SK-N-MC (cell line): ENCODE measurements around the gene NEGR1.

Experiments used
- DNase-seq: peaks from one replicate; pipeline ENCODE4 v3.0.0-alpha.2; 2011; ENCODE audit warnings: low read depth, low spot score
- H3K27ac ChIP-seq: fragments of 200-600 bp; sonication (generic); 2 replicates; pipeline ENCODE4 v1.5.1; 2016; ENCODE audit warnings: mixed run types
- H3K36me3 ChIP-seq: fragments of 200-600 bp; sonication (generic); 2 replicates; pipeline ENCODE4 v1.6.1; 2017; ENCODE audit warnings: antibody characterized with exemption, low read length, mixed read lengths; ENCODE audit not compliant: insufficient read depth
- H3K4me3 ChIP-seq: fragments of 200-600 bp; sonication (generic); 2 replicates; pipeline ENCODE4 v1.5.1; 2016
- H3K9ac ChIP-seq: fragments of 200-600 bp; sonication (generic); 2 replicates; pipeline ENCODE4 v1.8.0; 2017; ENCODE audit warnings: mixed run types, mixed read lengths; ENCODE audit not compliant: insufficient read length
- H3K9me3 ChIP-seq: fragments of 200-600 bp; sonication (generic); 2 replicates; pipeline ENCODE4 v1.6.1; 2017; ENCODE audit warnings: low read depth, mild to moderate bottlenecking, antibody characterized with exemption, low read length, moderate library complexity, mixed read lengths
- EZH2 ChIP-seq: fragments of 200-600 bp; sonication (generic); IDR thresholded peaks from one replicate; pipeline ENCODE4 v1.6.1; 2017; ENCODE audit warnings: antibody characterized with exemption
- FOXP2 ChIP-seq: optimal IDR thresholded peaks from 2 replicates; pipeline ENCODE3; 2011; ENCODE audit warnings: mild to moderate bottlenecking, moderate library complexity; ENCODE audit not compliant: insufficient read depth; ENCODE audit errors: extremely low read length, control extremely low read depth
- POLR2AphosphoS5 ChIP-seq: IDR thresholded peaks from 2 replicates; pipeline ENCODE4 v1.6.1; 2012; ENCODE audit warnings: mild to moderate bottlenecking, low read depth, low read length, borderline replicate concordance

NEGR1 gene

GRCh38 chr1:72284084-72284347 is 1.7 kb upstream of the NEGR1 start:
- TF ChIP-seq POLR2AphosphoS5: no peak
- TF ChIP-seq FOXP2: no peak
- no peak for TF ChIP-seq EZH2
- Histone ChIP-seq H3K4me3 (peak overlapping the region; percentile 92), H3K27ac (no peak overlapping the region), H3K36me3 (no peaks in the 10 kb centered on the region), H3K9ac (peak overlapping the region; percentile 70), H3K9me3 (no peaks in the 10 kb centered on the region)
- DNase-seq: no peak

GRCh38 chr1:72283307-72284083 is 1.2 kb upstream of the NEGR1 start:
- TF ChIP-seq POLR2AphosphoS5 (peak; percentile 84), FOXP2 (no peak), EZH2 (no peak)
- Histone ChIP-seq H3K36me3 (no peaks in the 10 kb centered on the region), H3K9ac (peak overlapping the region; percentile 70), H3K4me3 (peak overlapping the region; percentile 92), H3K27ac (peak overlapping the region; percentile 65), H3K9me3 (no peaks in the 10 kb centered on the region)
- no peak for DNase-seq

- H3K27ac ChIP-seq: peak overlapping the region; percentile 65
- DNase-seq: no peak
- H3K9ac ChIP-seq: peak overlapping the region; percentile 70
- H3K36me3 ChIP-seq: no peaks in the 10 kb centered on the region
- TF ChIP-seq EZH2 (no peak), POLR2AphosphoS5 (no peak), FOXP2 (no peak)
- H3K4me3 ChIP-seq: peak overlapping the region; percentile 92
- H3K9me3 ChIP-seq: no peaks in the 10 kb centered on the region
Measured at GRCh38 chr1:72283022-72283306, 625 bp upstream of the NEGR1 start.

GRCh38 chr1:72281637-72282270 is 585 bp downstream of the NEGR1 start:
- no peak overlapping the region for H3K9ac ChIP-seq
- H3K27ac ChIP-seq: no peak overlapping the region
- H3K4me3 ChIP-seq: peak overlapping the region; percentile 92
- H3K36me3 ChIP-seq: no peaks in the 10 kb centered on the region
- TF ChIP-seq POLR2AphosphoS5 (no peak), EZH2 (no peak), FOXP2 (no peak)
- DNase-seq: no peak
- H3K9me3 ChIP-seq: no peaks in the 10 kb centered on the region

- Histone ChIP-seq H3K4me3 (no peak overlapping the region), H3K9me3 (no peaks in the 10 kb centered on the region), H3K36me3 (no peaks in the 10 kb centered on the region), H3K27ac (no peak overlapping the region), H3K9ac (no peak overlapping the region)
- no peak for DNase-seq
- TF ChIP-seq POLR2AphosphoS5 (no peak), FOXP2 (no peak), EZH2 (no peak)
Measured at GRCh38 chr1:72281144-72281543, 1.2 kb downstream of the NEGR1 start.

- Histone ChIP-seq H3K4me3 (no peak overlapping the region), H3K36me3 (no peaks in the 10 kb centered on the region), H3K9ac (no peak overlapping the region), H3K27ac (no peak overlapping the region), H3K9me3 (no peaks in the 10 kb centered on the region)
- TF ChIP-seq FOXP2 (no peak), EZH2 (no peak), POLR2AphosphoS5 (no peak)
- DNase-seq: no peak
Measured at GRCh38 chr1:72280711-72281110, 1.6 kb downstream of the NEGR1 start.

GRCh38 chr1:72280131-72280530 is 2.2 kb downstream of the NEGR1 start:
- no peak overlapping the region for H3K4me3 ChIP-seq
- H3K36me3 ChIP-seq: no peaks in the 10 kb centered on the region
- TF ChIP-seq POLR2AphosphoS5: no peak
- TF ChIP-seq FOXP2: no peak
- no peak for TF ChIP-seq EZH2
- H3K9ac ChIP-seq: no peak overlapping the region
- H3K27ac ChIP-seq: no peak overlapping the region
- no peak for DNase-seq
- H3K9me3 ChIP-seq: no peaks in the 10 kb centered on the region

GRCh38 chr1:72278461-72278860 is 3.9 kb downstream of the NEGR1 start:
- Histone ChIP-seq H3K4me3 (no peak overlapping the region), H3K9me3 (no peaks in the 10 kb centered on the region), H3K9ac (no peak overlapping the region), H3K27ac (no peak overlapping the region), H3K36me3 (no peaks in the 10 kb centered on the region)
- TF ChIP-seq FOXP2 (no peak), POLR2AphosphoS5 (no peak), EZH2 (no peak)
- DNase-seq: no peak

GRCh38 chr1:72271555-72272085 is 10.7 kb downstream of the NEGR1 start:
- Histone ChIP-seq H3K27ac (no peak overlapping the region), H3K9me3 (no peaks in the 10 kb centered on the region), H3K9ac (no peak overlapping the region), H3K4me3 (no peak overlapping the region), H3K36me3 (no peaks in the 10 kb centered on the region)
- TF ChIP-seq EZH2: no peak
- TF ChIP-seq POLR2AphosphoS5: no peak
- no peak for TF ChIP-seq FOXP2
- no peak for DNase-seq

GRCh38 chr1:72262735-72263134 is 19.6 kb downstream of the NEGR1 start:
- no peaks in the 10 kb centered on the region for H3K9me3 ChIP-seq
- DNase-seq: no peak
- H3K36me3 ChIP-seq: no peaks in the 10 kb centered on the region
- no peak overlapping the region for H3K4me3 ChIP-seq
- H3K9ac ChIP-seq: no peak overlapping the region
- TF ChIP-seq POLR2AphosphoS5: no peak
- TF ChIP-seq EZH2: no peak
- TF ChIP-seq FOXP2: no peak
- H3K27ac ChIP-seq: no peak overlapping the region
